Measurements from ENCODE around the gene SBK2.
"Not testable (repeated sequence)": the region's sequence is repeated elsewhere in the genome, so short reads cannot be mapped to it uniquely, and the experiment has no call there.

The SBK2 gene

DNA sequence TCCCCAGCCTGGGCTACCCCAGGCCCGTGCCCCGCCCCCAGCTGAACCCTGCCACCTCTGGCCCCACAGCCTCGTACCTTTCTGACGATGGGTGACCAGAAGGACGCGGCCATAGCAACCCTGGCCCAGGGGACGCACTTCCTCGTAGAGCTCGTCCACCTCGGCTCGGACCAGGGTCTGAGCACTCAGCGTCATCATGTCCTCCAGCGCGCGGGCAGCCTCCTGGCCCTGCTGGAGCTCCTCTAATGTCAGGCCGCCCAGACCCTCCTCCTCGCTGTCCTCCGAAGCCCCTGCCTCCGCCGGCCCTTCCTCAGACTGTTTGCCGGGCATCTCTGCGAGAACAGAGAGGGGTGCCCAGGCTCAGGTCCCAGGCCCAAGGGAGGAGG, 975 bp downstream of the SBK2 start:
- DNase-seq (ENCODE audit: low read depth), result no peak

DNA sequence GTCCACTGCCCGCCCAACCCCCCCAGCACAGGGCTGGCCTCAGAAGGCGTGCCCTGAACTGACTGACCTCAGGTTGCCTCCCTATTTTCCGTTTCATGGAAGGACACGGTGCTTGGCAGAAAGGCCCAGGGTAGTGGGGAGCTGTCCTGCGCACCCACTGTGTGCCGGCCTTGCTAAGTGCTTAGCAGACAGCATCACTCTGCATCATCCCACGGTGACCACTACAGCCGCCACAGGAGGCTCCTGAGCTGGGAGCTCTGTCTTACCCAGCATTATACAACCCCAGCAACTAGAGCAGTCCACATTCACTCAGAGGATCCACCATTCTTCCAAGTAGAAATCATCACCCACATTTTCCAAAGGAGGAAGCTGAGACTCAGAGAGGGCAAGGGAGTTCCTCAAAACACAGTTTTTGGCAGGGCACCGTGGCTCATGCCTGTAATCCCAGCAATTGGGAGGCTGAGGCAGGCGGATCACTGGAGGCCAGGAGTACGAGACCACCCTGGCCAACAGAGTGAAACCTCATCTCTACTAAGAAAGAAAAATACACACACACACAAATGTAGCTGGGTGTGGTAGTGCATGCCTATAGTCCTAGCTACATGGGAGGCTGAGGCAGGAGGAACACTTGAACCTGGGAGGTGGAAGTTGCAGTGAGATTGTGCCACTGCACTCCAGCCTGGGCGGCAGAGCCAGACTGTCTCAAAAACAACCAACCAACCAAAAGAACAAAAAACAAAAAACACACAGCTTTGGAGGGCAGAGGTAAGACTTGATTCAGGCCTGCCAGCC, 1.6 kb downstream of the SBK2 start:
- no peak for DNase-seq (ENCODE audit: low read depth)

DNA sequence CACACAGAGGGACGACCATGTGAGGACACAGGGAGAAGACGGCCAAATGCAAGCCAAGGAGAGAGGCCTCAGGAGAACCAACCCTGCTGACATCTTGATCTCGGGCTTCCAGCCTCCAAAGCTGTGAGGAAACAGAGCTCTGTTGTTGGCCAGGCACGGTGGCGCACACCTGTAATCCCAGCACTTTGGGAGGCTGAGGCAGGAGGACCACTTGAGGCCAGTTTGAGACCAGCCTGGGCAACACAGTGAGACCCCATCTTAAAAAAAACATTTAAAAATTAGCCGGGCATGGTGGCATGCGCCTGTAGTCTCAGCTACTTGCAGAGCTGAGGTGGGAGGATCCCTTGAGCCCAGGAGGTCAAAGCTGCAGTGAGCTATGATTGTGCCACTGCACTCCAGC, 2.7 kb downstream of the SBK2 start:
- not testable (repeated sequence) for DNase-seq (ENCODE audit: low read depth)

DNA sequence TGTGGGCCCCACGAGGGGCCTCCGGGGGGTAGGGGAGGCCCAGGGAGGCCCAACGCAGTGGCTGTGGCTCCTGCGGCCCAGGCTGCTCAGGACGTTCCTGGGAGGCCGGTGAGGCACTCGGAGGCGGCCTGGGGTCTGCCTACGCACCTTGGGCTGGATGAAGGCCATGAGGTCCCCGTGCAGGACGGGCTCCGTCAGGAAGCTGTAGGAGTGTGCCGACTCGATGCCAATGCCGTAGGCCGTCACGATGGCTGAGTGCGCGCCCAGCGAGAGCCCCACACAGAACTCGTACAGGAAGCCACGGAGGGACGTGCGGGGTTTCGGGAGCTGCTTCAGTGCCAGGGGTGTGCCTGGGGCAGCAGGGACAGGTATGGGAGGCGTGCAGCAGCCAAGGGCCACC, 5.9 kb downstream of the SBK2 start:
- no peak for DNase-seq (ENCODE audit: low read depth)

DNA sequence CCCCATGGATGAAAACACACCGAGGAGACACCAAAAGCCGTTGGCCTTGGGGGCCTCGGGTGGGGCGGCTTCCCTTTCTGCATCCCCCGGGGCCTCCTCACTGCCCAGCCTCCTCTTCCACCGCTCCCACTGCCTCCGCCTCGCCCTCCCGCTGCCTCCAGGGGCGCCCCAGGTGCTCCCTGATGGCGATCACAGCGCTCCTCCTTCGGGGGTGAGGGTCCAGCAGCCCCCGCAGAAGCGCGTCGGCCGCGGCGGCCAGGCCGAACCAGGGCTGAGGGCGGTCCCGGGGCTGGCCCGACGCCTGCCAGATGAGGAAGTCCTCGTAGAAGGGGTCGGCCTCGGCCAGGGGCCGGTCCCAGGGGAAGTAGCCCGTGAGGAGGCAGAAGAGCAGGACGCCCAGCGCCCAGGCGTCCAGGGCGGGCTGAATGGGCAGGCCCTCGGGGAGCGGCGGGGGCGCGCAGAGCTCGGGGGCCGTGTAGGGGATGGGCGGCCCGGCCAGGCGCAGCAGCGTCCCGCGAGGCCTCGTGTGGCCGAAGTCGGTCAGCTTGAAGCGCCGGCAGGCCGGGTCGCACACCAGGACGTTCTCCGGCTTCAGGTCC, 7.2 kb downstream of the SBK2 start:
- DNase-seq (ENCODE audit: low read depth), result no peak

DNA sequence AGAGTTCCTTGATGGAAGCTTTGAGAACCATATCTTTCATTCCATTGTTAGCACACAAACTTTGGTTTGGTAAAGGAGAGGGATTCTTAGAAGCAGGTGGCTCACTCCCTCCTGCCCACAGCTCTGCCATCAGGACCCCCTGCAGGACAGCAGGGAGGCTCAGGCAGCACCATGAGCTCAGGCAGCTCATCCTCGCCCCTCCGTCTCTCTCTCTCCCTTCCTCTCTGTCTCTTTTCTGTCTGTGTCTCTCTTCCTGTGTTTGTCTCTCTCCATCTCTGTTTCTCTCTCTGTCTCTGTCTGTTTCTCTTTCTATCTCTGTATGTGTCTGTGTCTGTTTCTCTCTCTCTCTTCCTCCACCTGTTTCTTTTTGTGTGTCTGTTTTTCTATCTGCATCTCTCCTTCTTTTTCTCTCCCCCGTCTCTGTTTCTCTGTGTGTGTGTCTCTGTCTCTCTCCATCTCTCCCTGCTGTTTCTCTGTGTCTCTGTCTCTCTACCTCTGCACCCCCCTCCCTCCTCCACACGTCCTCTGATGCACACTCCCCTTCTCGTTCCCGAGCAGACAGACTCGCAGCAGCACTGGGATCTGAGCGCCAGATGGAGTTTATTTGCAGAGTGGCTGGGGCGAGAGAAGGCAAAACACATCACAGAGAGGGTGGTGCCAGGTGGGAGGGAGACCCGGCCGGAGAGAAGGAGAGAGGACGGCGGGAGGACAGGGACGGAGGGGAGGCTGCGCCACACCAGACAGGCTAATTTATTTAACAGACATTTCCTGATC, 8.7 kb downstream of the SBK2 start:
- no peak for DNase-seq (ENCODE audit: low read depth)

DNA sequence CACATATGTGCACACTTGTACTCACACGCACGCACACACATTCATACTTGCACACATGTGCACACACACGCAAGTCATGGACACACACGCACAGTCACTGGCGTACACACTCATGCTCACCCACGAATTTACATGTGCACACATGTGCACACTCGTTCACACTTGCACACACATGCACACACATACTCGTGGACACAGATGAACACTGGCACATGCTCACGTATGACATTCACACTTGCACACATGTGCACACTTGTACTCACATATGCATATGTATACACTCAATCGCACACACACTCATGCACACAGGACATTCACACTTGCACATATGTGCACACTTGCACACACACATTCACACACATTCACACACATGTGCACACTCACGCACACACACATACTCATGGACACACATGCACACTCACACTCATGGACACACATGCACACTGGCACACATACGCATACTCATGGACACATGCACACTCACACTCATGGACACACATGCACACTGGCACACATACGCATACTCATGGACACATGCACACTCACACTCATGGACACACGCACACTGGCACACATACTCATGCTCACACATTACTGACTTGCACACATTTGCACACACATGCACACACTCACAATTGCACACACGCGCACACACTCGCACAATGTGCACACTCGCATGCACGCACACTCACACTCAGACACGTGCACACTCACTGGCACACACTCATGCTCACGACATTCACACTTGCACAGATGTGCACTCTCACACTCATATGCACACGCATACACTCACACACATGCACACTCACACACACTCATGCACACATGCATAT, 9.5 kb downstream of the SBK2 start:
- no peak for DNase-seq (ENCODE audit: low read depth)

DNA sequence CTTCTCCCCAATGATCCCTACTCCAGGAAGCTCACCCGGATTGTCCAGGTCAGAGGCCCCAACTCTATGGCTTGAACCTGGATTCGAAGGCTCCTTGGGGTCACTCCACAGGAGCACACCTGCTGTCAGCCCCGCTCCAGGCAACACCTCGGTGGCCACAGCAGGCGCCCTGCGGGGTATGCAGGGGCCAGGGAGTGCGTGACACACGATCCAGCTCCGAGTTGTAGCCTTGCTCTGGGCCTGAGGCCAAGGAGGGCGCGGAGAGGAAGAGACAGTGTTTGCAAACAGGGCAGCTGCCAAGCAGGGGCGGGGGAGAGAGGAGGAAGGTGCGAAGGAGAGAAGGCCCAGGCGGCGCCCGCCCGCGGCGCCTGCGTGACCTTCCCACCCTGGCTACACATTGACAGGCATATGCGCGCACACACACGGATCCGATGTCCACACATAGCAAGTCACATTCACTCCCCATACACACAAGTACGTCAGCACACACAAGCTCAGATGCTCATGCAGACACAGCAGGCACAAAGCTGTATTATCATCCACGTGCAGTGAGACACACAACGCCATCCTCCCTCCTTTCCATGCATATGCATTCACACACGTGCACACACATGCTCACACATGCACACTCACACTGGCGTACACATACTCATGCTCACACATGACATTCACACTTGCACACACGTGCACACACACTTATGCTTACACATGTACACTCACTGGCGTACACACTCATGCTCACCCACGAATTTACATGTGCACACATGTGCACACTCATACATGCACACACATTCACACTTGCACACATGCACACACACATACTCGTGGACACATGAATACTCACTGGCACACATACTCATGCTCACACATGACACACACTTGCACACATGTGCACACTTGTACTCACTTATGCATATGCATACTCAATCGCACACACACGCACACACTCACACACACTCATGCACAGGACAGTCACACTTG, 10.4 kb downstream of the SBK2 start:
- no peak for DNase-seq (ENCODE audit: low read depth)

DNA sequence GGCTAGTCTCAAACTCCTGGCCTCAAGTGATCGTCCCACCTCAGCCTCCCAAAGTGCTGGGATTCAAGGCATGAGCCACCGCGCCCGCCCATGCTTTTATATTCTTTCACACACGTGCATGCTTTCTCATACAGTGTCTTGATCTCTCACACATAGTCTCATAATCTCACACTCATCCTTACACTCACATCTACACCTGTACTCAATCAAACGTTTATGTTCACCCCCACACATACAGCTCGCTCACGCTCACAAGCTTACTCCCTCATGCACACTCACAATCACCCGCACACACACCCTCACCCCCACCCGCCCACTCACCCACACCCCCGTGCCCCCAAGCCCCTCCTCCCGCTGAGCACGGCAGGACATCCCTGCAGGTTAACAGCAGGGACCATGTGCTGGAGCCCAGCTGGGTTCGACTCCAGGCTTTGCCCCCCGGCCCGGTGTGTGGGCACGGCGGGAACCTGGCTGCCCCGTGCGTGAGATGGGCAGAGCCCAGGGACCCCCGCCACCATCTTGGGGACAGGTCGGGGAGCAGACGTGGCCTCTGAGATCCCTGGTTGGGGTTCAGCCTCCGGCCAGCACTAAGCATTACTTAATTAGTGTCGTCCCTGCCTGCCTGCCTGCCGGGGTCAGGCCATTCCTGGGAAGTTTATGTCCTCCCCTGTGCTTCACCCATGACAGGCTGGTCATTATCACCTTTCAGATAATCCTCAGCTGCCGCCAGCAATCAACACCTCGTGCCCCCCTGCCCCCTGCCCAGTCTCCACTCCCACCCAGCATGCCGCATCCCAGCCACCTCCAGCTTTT, 11.4 kb downstream of the SBK2 start:
- DNase-seq (ENCODE audit: low read depth), result no peak

DNA sequence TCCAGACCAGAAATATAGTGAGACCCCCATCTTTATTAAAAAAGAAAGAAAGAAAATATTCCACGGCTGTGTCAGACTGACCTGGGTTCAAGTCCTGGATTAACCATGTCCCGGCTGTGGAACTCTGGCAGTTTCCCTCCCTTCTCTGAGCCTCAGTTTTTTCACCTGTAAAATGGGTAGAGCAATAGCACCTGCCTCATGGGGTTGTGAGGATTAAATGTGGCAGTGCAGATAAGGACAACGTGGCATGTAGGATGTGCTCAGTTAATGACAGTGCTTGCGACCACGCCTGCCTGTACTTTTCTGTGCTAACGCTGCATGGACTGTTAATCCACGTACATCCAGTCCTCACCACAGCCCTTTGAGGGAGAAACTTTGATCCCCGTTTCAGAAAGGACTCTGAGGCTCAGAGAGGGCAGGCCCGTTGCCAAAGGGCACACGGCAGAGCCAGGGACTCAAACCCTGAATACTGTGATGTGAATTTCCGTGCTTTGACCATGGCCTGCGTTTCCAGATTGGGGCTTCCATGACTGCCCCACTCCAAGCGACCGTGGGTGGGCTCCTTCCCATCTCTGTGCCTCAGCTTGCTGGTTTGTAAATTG, 16.1 kb downstream of the SBK2 start:
- no peak for DNase-seq (ENCODE audit: low read depth)

DNA sequence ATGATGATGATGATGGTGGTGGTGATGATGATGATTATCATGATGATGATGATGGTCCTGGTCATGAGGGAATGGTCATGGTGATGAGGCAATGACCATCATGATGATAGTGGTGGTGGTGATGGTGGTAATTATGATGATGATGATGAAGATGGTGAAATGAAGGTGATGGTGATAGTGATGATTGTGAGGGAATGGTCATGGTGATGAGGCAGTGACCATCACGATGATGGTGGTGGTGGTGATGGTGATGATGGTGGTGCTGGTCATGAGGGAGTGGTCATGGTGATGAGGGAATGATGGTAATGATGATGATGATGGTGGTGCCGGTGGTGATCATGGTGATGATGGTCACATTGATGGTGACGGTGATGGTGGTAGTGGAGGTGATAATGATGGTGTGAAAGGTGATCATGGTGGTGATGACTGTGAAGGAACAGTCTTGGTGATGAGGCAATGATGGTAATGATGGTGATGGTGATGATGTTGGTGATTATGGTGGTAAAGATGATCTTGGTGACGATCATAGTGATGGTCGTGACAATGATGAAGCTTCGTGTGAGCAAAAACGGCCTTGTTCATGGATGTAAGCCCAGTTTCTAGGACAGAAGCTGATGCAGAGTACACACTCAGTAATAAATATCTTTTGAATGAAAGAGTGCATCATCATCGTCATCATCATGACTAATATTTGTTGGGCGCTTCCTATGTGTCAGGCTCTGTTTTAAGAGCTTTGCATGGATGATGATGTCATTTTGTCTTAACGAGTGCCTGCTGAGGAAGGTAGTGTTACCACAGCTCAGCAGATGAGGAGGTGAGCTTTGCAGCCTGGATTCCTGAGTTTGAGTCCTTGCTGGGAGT, 17.3 kb downstream of the SBK2 start:
- DNase-seq (ENCODE audit: low read depth), result no peak

DNA sequence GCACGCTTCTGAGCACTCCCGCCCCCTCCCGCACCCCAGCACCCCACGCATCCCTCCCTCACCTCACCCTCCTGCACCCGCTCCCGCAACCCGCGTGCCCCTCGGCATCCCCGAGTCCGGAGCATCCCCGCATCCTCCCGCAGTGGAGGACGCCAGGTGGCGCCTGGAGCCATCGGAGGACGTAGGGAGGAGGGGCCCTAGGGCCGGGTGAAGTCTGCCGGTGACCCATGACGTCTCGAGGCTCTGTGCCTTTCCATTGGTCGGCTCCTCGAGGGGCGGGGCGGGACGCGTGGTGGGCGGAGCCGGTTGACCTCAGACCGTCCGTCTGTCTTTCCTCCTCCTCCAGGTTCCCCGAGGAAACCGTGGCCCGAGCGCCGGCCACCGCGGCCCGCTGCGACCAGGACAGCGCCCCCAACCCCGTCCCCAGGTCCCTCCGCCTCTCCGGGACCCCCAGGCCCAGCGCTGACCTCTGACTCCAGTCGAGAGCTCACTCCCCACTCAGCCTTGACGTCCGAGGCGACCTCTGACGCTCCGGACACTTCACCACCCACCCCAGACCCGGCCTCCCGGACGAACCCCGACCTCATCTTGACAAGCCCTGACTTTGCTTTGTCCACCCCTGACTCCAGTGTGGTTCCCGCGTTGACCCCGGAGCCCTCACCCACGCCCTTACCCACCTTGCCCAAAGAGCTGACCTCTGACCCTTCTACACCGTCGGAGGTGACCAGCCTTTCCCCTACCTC, 19.9 kb downstream of the SBK2 start:
- peak; percentile 83 for DNase-seq (ENCODE audit: low read depth)

DNA sequence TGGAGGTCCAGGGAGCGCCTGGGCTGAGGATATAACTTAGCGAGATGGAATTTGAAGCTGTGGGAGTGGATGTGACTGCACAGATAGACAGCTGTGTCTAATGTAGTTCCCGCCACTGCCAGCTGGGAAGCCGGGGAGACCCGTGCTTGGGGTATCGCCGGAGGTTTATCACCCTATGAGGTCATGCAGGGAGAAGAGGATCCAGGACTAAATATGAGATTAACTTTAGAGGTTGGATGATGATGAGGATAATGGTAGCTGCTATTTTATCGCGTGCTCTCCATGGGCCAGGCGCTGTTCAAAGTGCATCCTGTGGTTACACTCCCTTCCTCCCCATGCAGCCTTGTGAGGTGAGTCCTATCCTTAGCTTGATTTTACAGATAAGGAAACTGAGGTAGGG, 28.8 kb downstream of the SBK2 start:
- no peak for DNase-seq (ENCODE audit: low read depth)

DNA sequence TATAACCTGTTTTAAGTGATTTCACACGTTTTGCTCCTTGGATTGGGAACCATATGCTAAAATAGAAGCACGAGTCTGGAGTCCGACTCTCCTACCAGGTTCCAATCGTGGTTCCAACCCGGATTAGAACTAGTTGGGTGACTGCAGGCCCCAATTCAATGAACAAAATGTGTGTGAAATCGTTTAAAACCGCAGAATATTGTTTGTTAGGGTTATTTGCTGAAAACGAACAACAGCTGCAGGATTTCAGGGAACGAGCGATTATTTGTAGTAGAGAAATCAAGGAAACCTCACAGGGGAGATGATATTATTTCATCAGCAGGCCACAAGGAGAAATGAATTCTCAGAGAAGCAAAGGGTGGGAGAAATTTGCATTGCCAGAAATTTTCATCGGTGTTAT, 32.0 kb downstream of the SBK2 start:
- no peak for DNase-seq (ENCODE audit: low read depth)

DNA sequence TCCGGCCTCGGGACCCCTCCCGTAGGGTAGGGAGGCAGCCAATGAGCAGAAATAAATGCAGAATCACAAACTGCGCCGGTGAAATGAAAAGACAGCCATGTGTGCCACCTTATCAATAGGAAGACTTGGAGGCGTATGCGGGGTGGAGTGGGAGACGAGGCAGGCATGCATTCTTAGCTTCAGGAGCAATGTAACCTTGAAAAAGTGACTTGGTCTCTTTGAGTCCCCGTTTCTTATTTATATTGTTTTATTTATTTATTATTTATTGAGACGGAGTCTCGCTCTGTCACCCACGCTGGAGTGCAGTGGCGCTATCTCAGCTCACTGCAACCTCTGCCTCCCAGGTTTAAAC, 32.7 kb downstream of the SBK2 start:
- DNase-seq (ENCODE audit: low read depth), result no peak

DNA sequence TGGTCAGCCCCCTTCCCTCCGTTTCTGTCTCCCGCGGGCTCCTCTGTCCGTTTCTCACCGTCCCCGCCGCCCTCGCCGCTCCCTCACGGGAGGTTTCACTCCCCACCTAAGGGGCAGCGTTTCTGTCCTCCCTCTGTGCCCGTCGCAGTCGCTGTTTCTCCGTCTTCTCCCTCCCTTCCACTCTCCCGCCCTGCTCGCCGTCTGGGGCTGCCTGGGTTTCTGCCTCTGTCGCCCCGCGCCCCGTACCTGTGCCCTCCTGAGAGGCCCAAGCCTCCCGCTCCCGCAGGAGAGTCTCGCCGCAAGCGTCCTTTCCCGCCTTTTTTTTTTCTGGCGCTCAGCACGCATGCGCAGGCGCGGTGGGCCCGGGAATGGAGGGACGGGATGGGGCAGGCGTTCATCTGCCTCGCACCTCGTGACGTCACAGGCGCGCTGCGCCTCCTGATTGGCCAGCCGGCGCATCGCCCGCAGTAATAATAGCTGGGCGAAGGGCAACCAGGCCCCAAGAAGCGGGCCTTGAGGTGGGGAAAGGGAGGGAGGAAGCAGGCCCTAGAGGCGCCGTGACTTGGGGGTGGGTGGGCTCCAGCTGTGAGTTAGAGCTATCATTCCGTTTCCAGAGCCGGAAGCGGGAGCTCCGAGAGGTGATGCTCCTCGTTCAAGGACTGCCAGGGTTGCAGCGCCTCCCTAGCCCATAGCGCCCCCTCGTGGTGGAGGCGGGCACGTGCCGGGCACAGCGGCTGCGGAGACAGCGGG, 33.3 kb downstream of the SBK2 start:
- peak; percentile 85 for DNase-seq (ENCODE audit: low read depth)

DNA sequence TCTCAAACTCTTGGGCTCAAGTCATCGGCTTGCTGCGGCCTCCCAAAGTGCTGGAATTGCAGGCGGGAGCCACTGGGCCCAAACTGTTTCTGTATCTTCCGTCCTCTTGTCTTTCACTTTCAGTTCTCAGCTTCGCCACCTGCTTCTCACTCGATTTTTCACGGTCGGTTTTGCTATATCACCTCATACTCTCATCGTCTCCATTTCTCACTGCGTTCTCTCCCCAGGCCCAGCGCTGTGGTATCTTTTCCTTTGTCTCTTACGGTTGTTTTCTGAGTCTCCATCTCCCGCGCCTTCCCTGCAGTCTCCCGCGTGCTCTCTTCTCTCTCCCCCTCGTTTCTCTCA, 33.8 kb downstream of the SBK2 start:
- DNase-seq (ENCODE audit: low read depth), result no peak
